Peyer's patch (tissue), 4 donors: ENCODE data around the gene DPM2. TPM values are rescaled to one million over a fixed set of nuclear protein-coding genes. Genes with fewer than 3 reads are reported as not detected.

Experiments used
- DNase-seq, 3 donors: peaks; one replicate each; pipeline ENCODE4 v3.0.0-alpha.2; 2017 to 2019
- H3K27ac ChIP-seq, 4 donors: fragments of 200-600 bp; sonication (generic); one replicate each; pipeline ENCODE4 v1.5.1; 2016 to 2019
- H3K27me3 ChIP-seq, 2 donors: fragments of 200-600 bp; sonication (generic); one replicate each; pipeline ENCODE4 v1.5.1; 2019
- H3K36me3 ChIP-seq, 3 donors: fragments of 200-600 bp; sonication (generic); one replicate each; pipeline ENCODE4 v1.5.1; 2016 to 2019
- H3K4me1 ChIP-seq, 4 donors: fragments of 200-600 bp; sonication (generic); one replicate each; pipeline ENCODE4 v1.5.1; 2016 to 2019
- H3K4me3 ChIP-seq, 4 donors: fragments of 200-600 bp; sonication (generic); 1 replicate in 3 of 4; 2 replicates in 1 of 4; pipeline ENCODE4 v1.5.1; 2016 to 2019; ENCODE audit warnings: mild to moderate bottlenecking in 1 of 4
- H3K9me3 ChIP-seq, 4 donors: fragments of 200-600 bp; sonication (generic); one replicate each; pipeline ENCODE4 v1.5.1; 2016 to 2019; ENCODE audit warnings: mild to moderate bottlenecking in 1 of 4
- CTCF ChIP-seq, 6 experiments: fragments of 450-650 bp in 4 of 6; fragments of 200-600 bp in 2 of 6; sonication (generic) in 1 of 6; IDR thresholded peaks; one replicate each; pipeline ENCODE4 v1.5.1; 2017 to 2019; ENCODE audit warnings: antibody characterized with exemption in 6 of 6, mild to moderate bottlenecking in 3 of 6, moderate library complexity in 1 of 6
- POLR2A ChIP-seq, 2 donors: fragments of 450-650 bp; IDR thresholded peaks; one replicate each; pipeline ENCODE4 v1.5.1; 2017; ENCODE audit warnings: antibody characterized with exemption in 2 of 2, mild to moderate bottlenecking in 2 of 2, moderate library complexity in 2 of 2
- total RNA-seq, 4 donors: library from RNA; depleted of rRNA; stranded (reverse); fragments of >200 nt; gene quantifications; one replicate each; pipeline ENCODE4 v1.1.0, GENCODE V29; 2016

The DPM2 gene
- total RNA-seq, 4 donors from 2014 or later: 20.6 to 27.3 (median 22.1) TPM

GRCh38 chr9:127942216-127943010 is 4.8 kb upstream of the DPM2 start:
- peak; percentile 48 to 76 (median 70) for DNase-seq
- Histone ChIP-seq H3K36me3 (peaks cover 0 to 75% (median 0%) of the 10 kb centered on the region in 3 donors), H3K4me1 (peaks cover 0 to 22% (median 6%) of the 10 kb centered on the region in 4 donors)

GRCh38 chr9:127941961-127942215 is 4.2 kb upstream of the DPM2 start:
- Histone ChIP-seq H3K36me3 (peaks cover 0 to 71% (median 0%) of the 10 kb centered on the region in 3 donors), H3K27ac (no peak overlapping the region), H3K27me3 (no peaks in the 10 kb centered on the region), H3K4me3 (no peak overlapping the region), H3K9me3 (no peaks in the 10 kb centered on the region), H3K4me1 (peaks cover 2 to 25% (median 10%) of the 10 kb centered on the region in 4 donors)
- no peak for DNase-seq
- no peak for TF ChIP-seq POLR2A (IDR thresholded peaks at IDR 0.05)
- no peak for TF ChIP-seq CTCF (IDR thresholded peaks at IDR 0.05)

More at GRCh38 chr9:127942216-127943010, 4.8 kb upstream of the DPM2 start:
- Histone ChIP-seq H3K27me3 (no peaks in the 10 kb centered on the region), H3K27ac (peak overlapping the region in 1 of 4 donors; percentile 48), H3K9me3 (no peaks in the 10 kb centered on the region), H3K4me3 (no peak overlapping the region)
- TF ChIP-seq POLR2A (IDR thresholded peaks at IDR 0.05) (no peak), CTCF (IDR thresholded peaks at IDR 0.05) (peak; percentile 76 to 85 (median 84))

- no peaks in the 10 kb centered on the region for H3K9me3 ChIP-seq
- no peak for TF ChIP-seq POLR2A (IDR thresholded peaks at IDR 0.05)
- no peak for TF ChIP-seq CTCF (IDR thresholded peaks at IDR 0.05)
- peaks cover 3 to 31% (median 15%) of the 10 kb centered on the region in 4 donors for H3K4me1 ChIP-seq
- no peak overlapping the region for H3K27ac ChIP-seq
- H3K27me3 ChIP-seq: no peaks in the 10 kb centered on the region
- H3K36me3 ChIP-seq: peaks cover 0 to 66% (median 0%) of the 10 kb centered on the region in 3 donors
- DNase-seq: no peak
- H3K4me3 ChIP-seq: no peak overlapping the region
Observed at GRCh38 chr9:127941062-127941960, 3.7 kb upstream of the DPM2 start.

GRCh38 chr9:127940593-127940992 is 2.9 kb upstream of the DPM2 start:
- Histone ChIP-seq H3K27ac (no peak overlapping the region), H3K4me1 (peaks cover 3 to 38% (median 16%) of the 10 kb centered on the region in 4 donors), H3K4me3 (no peak overlapping the region), H3K9me3 (no peaks in the 10 kb centered on the region), H3K27me3 (no peaks in the 10 kb centered on the region), H3K36me3 (peaks cover 0 to 59% (median 0%) of the 10 kb centered on the region in 3 donors)
- no peak for DNase-seq
- no peak for TF ChIP-seq POLR2A (IDR thresholded peaks at IDR 0.05)
- TF ChIP-seq CTCF (IDR thresholded peaks at IDR 0.05): no peak

GRCh38 chr9:127938298-127938690 is 640 bp upstream of the DPM2 start:
- no peak for TF ChIP-seq CTCF (IDR thresholded peaks at IDR 0.05)
- no peak for TF ChIP-seq POLR2A (IDR thresholded peaks at IDR 0.05)

More at GRCh38 chr9:127938298-127938690, 640 bp upstream of the DPM2 start:
- DNase-seq: no peak
- Histone ChIP-seq H3K9me3 (no peaks in the 10 kb centered on the region), H3K27ac (peak overlapping the region; percentile 54 to 79 (median 63)), H3K4me3 (peak overlapping the region; percentile 55 to 82 (median 72)), H3K27me3 (no peaks in the 10 kb centered on the region), H3K4me1 (peaks cover 3 to 42% (median 13%) of the 10 kb centered on the region in 4 donors), H3K36me3 (peaks cover 0 to 42% (median 0%) of the 10 kb centered on the region in 3 donors)
